Ovary (tissue), 9 donors: ENCODE results near the gene DTNBP1. TPM values are rescaled to one million over a fixed set of nuclear protein-coding genes. Genes with fewer than 3 reads are reported as not detected.

Experiments
- DNase-seq, 5 donors: peaks; one replicate each; pipeline ENCODE4 v3.0.0-alpha.2; 2019 to 2020
- H3K27ac ChIP-seq, 2 donors: fragments of 200-600 bp; one replicate each; pipeline versions ENCODE4 v1.5.1 to v1.8.0; 2019 to 2022
- H3K27me3 ChIP-seq: fragments of 200-600 bp; one replicate; pipeline ENCODE4 v1.8.0; 2022
- H3K36me3 ChIP-seq: fragments of 200-600 bp; sonication (generic); one replicate; pipeline ENCODE4 v1.5.1; 2019
- H3K4me1 ChIP-seq: one replicate; pipeline ENCODE4 v1.8.1; 2013; ENCODE audit warnings: mild to moderate bottlenecking, moderate library complexity; ENCODE audit not compliant: insufficient read depth
- H3K4me3 ChIP-seq: fragments of 200-600 bp; sonication (generic); one replicate; pipeline ENCODE4 v1.5.1; 2017
- H3K9me3 ChIP-seq, 2 donors: fragments of 200-600 bp in 1 of 2; sonication (generic) in 1 of 2; one replicate each; pipeline versions ENCODE4 v1.5.1 to v1.8.1; 2013 to 2019; ENCODE audit warnings: mild to moderate bottlenecking in 1 of 2, moderate library complexity in 1 of 2
- EP300 ChIP-seq: sonication (generic); formaldehyde crosslinking; IDR thresholded peaks from one replicate; pipeline ENCODE4 v1.6.1; 2017; ENCODE audit warnings: antibody characterized with exemption
- POLR2A ChIP-seq: fragments of 450-650 bp; IDR thresholded peaks from one replicate; pipeline ENCODE4 v1.6.1; 2017; ENCODE audit warnings: antibody characterized with exemption, mild to moderate bottlenecking, moderate library complexity
- whole genome bisulfite sequencing, 3 donors: extraction: QIAGEN DNeasy Blood & Tissue Kit in 1 of 3; methylation state at CpG; one replicate each; pipeline versions ENCODE4 v1.1.5 to v1.1.7; 2013 to 2017; 5-methylcytosine and 5-hydroxymethylcytosine counted together
- intact Hi-C, 4 donors: fragments of 100-400 bp; cut with DNase I; formaldehyde crosslinking; loops; one replicate each; pipeline versions ENCODE4 v1.11.0 to v1.15.1; 2022 to 2023
- polyA plus RNA-seq, 2 donors: library from polyadenylated mRNA; stranded (reverse); fragments of 200-250 nt in 1 of 2; fragments of 350-450 nt in 1 of 2; fragmentation: Illumina TruSeq in 1 of 2; extraction: RNeasy Lipid Tissue Mini Kit (QIAGEN cat#74804) in 1 of 2; gene quantifications; one replicate each; pipeline ENCODE4 v1.2.3, GENCODE V29; 2013 to 2014
- total RNA-seq, 7 donors: library from RNA; depleted of rRNA in 2 of 7; stranded (reverse); fragments of >200 nt in 2 of 7; fragmentation: NEBNext Ultra II Directional in 3 of 7; extraction: Animal tissue kit (Norgen Biotek cat#: 25700) in 3 of 7; gene quantifications; one replicate each; pipeline versions ENCODE4 v1.1.0 to v1.2.4, GENCODE V29; 2016 to 2023
- TF ChIP-seq, protein P1 (sequence below), 3 donors: fragments of 450-650 bp in 2 of 3; fragments of 200-600 bp in 1 of 3; IDR thresholded peaks; one replicate each; pipeline versions ENCODE4 v1.5.1 to v1.8.0; 2016 to 2022; ENCODE audit warnings: antibody characterized with exemption in 3 of 3, mild to moderate bottlenecking in 1 of 3
- donor health status: DM: no; HTN: no; CAD: no; lungs with moderate emphysema.
- donor health status: DM: no; HTN: no; CAD: no.
- donor health status: Bipolar disorder and iron deficiency.
- donor health status: DM: yes; HTN: yes; CAD: no.
- donor health status: DM: no; HTN: no; CAD: no.
- donor health status: DM: yes; HTN: yes; CAD: no.

Gene DTNBP1
- total and polyA plus RNA-seq, 9 donors = 11.0 to 21.4 (median 15.6) TPM

DNA sequence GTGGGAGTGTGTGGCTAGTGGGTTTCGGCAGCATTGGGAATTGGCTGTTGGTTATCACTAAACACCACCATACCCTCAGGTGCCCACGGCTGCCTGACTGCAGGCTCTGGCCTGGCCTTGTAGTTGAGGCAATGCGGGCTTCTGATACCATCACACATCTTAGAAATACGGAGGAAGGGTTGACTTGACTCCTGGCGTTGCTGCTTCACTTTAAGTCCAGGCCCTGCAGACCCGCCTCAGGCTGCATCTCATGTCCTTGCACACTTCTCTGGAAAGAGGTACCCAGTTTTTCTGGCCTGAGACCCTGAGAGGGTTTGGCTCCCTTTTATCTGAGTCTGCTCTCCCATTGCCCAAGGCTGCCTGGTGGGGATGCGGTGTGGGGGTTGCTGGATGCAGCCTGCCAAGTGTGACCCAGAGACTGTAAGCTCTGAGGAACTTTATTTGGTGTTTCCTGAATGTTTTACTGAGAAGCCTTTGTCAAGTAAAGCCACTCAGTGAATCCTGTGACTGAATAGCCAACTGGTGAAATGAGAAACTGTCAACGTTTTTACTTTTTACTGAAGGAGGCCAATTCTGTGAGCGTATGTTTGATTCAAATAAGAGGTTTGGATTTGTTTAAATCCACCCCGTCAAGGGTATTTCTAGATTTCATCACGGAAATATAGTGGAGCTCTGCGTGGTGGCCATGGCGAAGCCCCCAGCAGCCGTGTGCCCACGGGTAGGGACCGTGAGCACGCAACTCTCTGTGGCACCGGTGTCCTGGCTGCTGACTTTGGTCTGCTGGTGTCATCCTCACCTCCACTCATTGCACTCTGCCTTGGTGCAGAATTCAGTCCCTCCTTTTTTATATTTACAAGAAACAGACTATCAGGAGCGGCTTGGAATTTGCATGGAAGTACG, 160.1 kb downstream of the DTNBP1 start:
- Histone ChIP-seq H3K4me3 (no peak overlapping the region), H3K27me3 (no peaks in the 10 kb centered on the region), H3K27ac (no peak overlapping the region), H3K36me3 (no peaks in the 10 kb centered on the region), H3K4me1 (peaks cover 19% of the 10 kb centered on the region), H3K9me3 (no peaks in the 10 kb centered on the region)
- intact Hi-C loops = loop anchor here in 1 of 4 donors (10.0 kb wide), 1 partner anchor 248 kb away; no protein-coding TSS in a partner anchor
- peak in 1 of 5 donors; percentile 24 for DNase-seq
- TF ChIP-seq, protein P1, sequence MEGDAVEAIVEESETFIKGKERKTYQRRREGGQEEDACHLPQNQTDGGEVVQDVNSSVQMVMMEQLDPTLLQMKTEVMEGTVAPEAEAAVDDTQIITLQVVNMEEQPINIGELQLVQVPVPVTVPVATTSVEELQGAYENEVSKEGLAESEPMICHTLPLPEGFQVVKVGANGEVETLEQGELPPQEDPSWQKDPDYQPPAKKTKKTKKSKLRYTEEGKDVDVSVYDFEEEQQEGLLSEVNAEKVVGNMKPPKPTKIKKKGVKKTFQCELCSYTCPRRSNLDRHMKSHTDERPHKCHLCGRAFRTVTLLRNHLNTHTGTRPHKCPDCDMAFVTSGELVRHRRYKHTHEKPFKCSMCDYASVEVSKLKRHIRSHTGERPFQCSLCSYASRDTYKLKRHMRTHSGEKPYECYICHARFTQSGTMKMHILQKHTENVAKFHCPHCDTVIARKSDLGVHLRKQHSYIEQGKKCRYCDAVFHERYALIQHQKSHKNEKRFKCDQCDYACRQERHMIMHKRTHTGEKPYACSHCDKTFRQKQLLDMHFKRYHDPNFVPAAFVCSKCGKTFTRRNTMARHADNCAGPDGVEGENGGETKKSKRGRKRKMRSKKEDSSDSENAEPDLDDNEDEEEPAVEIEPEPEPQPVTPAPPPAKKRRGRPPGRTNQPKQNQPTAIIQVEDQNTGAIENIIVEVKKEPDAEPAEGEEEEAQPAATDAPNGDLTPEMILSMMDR (IDR thresholded peaks at IDR 0.05) = no peak
- no peak for TF ChIP-seq EP300
- TF ChIP-seq POLR2A = no peak
- 79 to 84% (median 81%) methylated on average over 20 of the region's 20 CpGs for WGBS, 3 donors

DNA sequence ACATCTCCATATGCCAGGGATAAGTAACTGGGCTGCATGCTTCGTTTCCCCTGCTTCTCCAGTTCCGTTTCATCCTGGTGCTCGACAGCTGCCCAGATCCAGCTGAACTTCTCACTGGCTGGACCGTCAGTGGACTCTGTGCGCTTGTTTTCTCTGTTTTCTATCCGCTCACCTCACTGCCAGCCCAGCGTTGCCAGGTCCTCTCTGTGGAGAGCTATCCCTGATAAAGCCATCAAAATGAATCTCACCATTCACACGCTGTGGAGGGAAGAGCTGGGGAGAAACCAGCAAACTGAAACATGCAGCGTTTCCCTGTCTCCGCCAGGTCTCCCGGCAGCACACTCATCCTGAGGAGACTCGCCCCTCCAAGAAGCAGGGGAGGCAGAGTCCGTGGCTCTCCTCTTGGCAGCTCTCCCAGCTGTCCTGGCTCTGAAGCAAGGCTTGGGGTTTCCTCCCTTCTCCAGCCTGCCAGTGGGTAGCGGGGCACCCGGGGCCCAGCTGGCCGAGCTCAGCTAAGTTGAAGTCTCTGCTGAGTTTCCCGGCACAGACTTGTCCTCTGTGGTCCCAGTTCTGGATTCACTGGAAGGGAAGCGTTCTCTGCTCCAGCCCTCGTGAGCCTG, 160.9 kb downstream of the DTNBP1 start:
- Histone ChIP-seq H3K9me3 (no peaks in the 10 kb centered on the region), H3K27ac (no peak overlapping the region), H3K36me3 (no peaks in the 10 kb centered on the region), H3K4me1 (peaks cover 19% of the 10 kb centered on the region), H3K4me3 (no peak overlapping the region), H3K27me3 (no peaks in the 10 kb centered on the region)
- no peak for TF ChIP-seq EP300
- intact Hi-C loops = loop anchor here in 1 of 4 donors (10.0 kb wide), 1 partner anchor 247 kb away; no protein-coding TSS in a partner anchor
- DNase-seq = peak; percentile 71 to 87 (median 81)
- 25 to 37% (median 30%) methylated on average over 19 of the region's 19 CpGs for WGBS, 3 donors

DNA sequence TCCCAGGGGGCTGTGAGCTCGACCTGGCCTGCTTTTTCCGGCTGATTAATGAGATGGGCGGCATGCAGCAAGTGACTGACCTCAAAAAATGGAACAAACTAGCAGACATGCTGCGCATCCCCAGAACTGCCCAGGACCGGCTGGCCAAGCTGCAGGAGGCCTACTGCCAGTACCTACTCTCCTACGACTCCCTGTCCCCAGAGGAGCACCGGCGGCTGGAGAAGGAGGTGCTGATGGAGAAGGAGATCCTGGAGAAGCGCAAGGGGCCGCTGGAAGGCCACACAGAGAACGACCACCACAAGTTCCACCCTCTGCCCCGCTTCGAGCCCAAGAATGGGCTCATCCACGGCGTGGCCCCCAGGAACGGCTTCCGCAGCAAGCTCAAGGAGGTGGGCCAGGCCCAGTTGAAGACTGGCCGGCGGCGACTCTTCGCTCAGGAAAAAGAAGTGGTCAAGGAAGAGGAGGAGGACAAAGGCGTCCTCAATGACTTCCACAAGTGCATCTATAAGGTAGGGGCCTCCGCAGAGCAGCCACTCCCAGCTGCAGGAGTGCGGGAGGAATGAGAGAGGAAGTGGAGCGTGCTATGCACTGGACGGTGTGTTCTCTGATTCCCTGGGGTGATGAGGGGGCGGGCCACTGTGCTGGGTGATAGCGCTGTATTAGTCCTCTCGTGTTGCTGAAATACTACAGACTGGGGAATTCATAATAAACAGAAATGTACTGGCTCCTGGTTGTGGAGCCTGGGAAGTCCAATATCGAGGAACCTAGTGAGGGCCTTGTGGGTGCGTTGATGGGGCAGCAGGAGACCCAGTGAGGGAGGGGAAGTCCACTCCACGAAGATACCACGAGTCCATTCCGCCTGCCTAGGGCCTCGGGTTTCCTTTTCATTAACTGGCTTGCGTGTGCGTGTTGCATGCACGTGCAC, 161.7 kb downstream of the DTNBP1 start:
- TF ChIP-seq POLR2A (no peak), EP300 (no peak)
- TF ChIP-seq, protein P1 (IDR thresholded peaks at IDR 0.05) = no peak
- no peak overlapping the region for H3K27ac ChIP-seq
- H3K4me1 ChIP-seq = peaks cover 19% of the 10 kb centered on the region
- peak in 1 of 5 donors; percentile 24 for DNase-seq
- H3K36me3 ChIP-seq = no peaks in the 10 kb centered on the region
- H3K9me3 ChIP-seq = no peaks in the 10 kb centered on the region
- intact Hi-C loops = loop anchor here in 1 of 4 donors (10.0 kb wide), 1 partner anchor 246 kb away; no protein-coding TSS in a partner anchor
- WGBS, 3 donors = 81 to 89% (median 82%) methylated on average over 38 of the region's 38 CpGs
- no peak overlapping the region for H3K4me3 ChIP-seq
- no peaks in the 10 kb centered on the region for H3K27me3 ChIP-seq

DNA sequence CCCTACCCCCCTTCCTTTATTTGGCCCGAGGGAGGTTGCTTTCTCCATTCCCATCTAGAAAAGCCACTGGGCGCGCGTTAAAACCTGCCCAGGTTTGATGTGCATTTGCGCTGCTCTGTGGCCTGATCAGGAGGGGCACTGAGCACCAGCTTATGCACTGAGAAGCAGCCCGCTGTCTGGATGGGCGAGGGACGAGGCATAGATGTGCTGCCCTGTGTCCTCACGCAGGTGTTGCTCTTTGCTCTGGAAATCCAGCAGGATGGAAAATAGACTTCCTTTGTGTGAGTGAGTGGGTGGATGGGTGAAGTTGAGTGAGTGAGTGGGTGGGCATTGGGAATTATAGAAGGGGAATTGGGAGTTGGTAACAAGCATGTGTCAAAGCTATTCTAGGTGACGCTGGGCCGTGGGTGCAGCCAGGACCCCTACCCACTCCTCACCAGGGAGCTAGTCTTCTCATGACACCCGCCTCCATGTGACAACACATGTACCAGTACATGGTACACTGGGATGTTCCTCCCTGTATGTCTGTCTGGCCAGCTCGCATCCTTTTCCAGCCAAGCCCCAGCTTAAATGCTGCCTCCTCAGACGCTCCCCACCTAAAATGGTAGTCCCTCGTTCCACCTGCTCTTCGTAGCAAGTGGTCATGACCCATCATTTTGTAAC, 162.6 kb downstream of the DTNBP1 start:
- Histone ChIP-seq H3K4me3 (no peak overlapping the region), H3K4me1 (peaks cover 16% of the 10 kb centered on the region), H3K36me3 (no peaks in the 10 kb centered on the region), H3K27ac (no peak overlapping the region), H3K27me3 (no peaks in the 10 kb centered on the region), H3K9me3 (no peaks in the 10 kb centered on the region)
- peak in 1 of 5 donors; percentile 10 for DNase-seq
- no peak for TF ChIP-seq POLR2A
- TF ChIP-seq, protein P1 (IDR thresholded peaks at IDR 0.05) = no peak
- no peak for TF ChIP-seq EP300
- WGBS, 3 donors = 91 to 97% (median 96%) methylated on average over 16 of the region's 16 CpGs
- intact Hi-C loops = loop anchor here in 1 of 4 donors (10.0 kb wide), 1 partner anchor 245 kb away; no protein-coding TSS in a partner anchor
